ENCODE data around the gene MSANTD1. TPM values are rescaled to one million over a fixed set of nuclear protein-coding genes. Genes with fewer than 3 reads are reported as not detected.

MSANTD1 gene
- total RNA-seq, 1 experiment from 2014 or later, result 0.71 TPM

DNA sequence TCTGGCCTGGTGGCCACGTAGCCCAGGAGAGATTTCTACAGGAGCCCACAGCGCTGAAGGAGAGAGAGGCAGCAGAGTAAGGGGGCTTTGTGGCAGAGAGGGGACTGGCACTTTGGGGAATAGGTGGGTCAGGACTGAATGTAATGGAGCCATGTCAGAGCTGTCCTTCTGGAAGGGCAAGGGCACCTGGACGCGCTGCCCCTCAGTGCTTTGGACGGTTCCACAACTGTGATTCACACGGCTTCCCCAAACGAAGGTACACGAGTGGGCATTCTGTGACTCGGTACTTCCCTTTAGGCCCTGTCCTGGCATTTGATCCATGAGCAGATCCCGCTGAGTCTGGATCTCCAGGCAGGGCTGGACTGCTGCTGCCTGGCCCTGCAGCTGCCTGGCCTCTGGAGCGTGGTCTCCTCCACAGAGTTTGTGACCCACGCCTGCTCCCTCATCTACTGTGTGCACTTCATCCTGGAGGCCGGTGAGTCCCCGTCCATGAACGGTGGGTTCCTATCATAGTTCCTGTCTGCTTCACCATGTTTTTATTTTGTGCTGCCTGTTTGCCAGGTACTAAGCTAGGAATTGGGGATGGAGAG lies 35.2 kb upstream of the MSANTD1 start:
- Histone ChIP-seq H3K27me3 (ENCODE audit: insufficient read depth, low read length) (no peaks in the 10 kb centered on the region), H3K9me3 (ENCODE audit: control insufficient read depth in 1 of 2, insufficient read depth in 1 of 2, low read depth in 1 of 2, low read length in 2 of 2) (no peaks in the 10 kb centered on the region), H3K79me2 (ENCODE audit: insufficient read depth, low read length) (no peaks in the 10 kb centered on the region), H3K4me2 (ENCODE audit: low read length) (no peak overlapping the region), H3K9me2 (ENCODE audit: insufficient read depth) (no peaks in the 10 kb centered on the region), H3K36me3 (ENCODE audit: control insufficient read depth in 1 of 2, insufficient read depth in 2 of 2, low read length in 2 of 2) (peaks cover 12 to 28% of the 10 kb centered on the region in 2 experiments), H3K27ac (ENCODE audit: low read depth, low read length) (no peak overlapping the region), H3K4me1 (ENCODE audit: control insufficient read depth in 1 of 2, insufficient read depth in 2 of 2, low read length in 2 of 2) (no peaks in the 10 kb centered on the region), H3K9ac (ENCODE audit: low read length) (no peak overlapping the region), H4K20me1 (ENCODE audit: insufficient read depth) (no peaks in the 10 kb centered on the region), H2AFZ (ENCODE audit: low read depth, low read length, poor library complexity, severe bottlenecking) (no peak overlapping the region), H3K4me3 (replicated peaks in 1 of 2; ENCODE audit: low read depth in 1 of 2, low read length in 2 of 2) (no peak overlapping the region)
- TF ChIP-seq ZFX (IDR thresholded peaks at IDR 0.05), result no peak
- TF ChIP-seq YY1 (IDR thresholded peaks at IDR 0.05; ENCODE audit: extremely low read depth, insufficient replicate concordance, low read depth, low read length), result no peak
- TF ChIP-seq EZH2 (IDR thresholded peaks at IDR 0.05), result no peak
- no peak for TF ChIP-seq POLR2AphosphoS5 (IDR thresholded peaks at IDR 0.05; ENCODE audit: low read depth, low read length)
- TF ChIP-seq SIN3A (IDR thresholded peaks at IDR 0.05; ENCODE audit: low read depth), result no peak
- ChIA-PET RAD21 (ENCODE audit: low non-redundant PET in 1 of 2, low total read pairs in 2 of 2, uncharacterized antibody in 2 of 2, unreplicated experiment in 2 of 2) (no interaction called here), POLR2A (no interaction called here), CTCF (no interaction called here)
- DNase-seq (ENCODE audit: low read depth, low spot score) (no peak), ATAC-seq (no peak)
- intact Hi-C loops (cut with micrococcal nuclease), result no loop called here
- BruUV-seq (replicated peaks), result no TSS peak

DNA sequence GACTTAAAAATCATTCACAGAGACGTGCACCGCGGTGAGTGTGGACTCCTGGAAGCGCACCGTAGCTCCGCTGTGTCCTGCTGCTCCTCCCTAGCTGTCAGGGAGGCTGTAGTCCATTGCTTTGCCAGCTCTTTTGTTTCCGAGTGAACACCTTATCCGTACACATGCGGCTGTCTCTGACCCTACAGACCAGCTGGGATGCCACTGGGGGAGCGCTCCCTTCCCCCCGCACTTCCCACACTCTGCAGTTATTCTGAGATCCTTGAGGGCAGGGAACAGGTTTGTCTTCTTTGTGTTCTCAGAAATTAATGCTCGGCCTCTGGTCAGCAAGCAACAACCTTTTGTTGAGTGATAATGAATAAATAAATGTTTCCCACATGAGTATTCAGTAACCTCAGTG lies 33.7 kb upstream of the MSANTD1 start:
- ChIA-PET RAD21 (ENCODE audit: low non-redundant PET in 1 of 2, low total read pairs in 2 of 2, uncharacterized antibody in 2 of 2, unreplicated experiment in 2 of 2) (no interaction called here), POLR2A (no interaction called here), CTCF (no interaction called here)
- H3K4me3 ChIP-seq (replicated peaks in 1 of 2; ENCODE audit: low read depth in 1 of 2, low read length in 2 of 2), result no peak overlapping the region
- ATAC-seq (no peak), DNase-seq (ENCODE audit: low read depth, low spot score) (no peak)
- no TSS peak for BruUV-seq (replicated peaks)
- no peaks in the 10 kb centered on the region for H4K20me1 ChIP-seq (ENCODE audit: insufficient read depth)
- H3K79me2 ChIP-seq (ENCODE audit: insufficient read depth, low read length), result no peaks in the 10 kb centered on the region
- no peak overlapping the region for H3K9ac ChIP-seq (ENCODE audit: low read length)
- TF ChIP-seq, protein P1, sequence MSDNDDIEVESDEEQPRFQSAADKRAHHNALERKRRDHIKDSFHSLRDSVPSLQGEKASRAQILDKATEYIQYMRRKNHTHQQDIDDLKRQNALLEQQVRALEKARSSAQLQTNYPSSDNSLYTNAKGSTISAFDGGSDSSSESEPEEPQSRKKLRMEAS (IDR thresholded peaks at IDR 0.05), result no peak
- no peak for TF ChIP-seq ATF3 (IDR thresholded peaks at IDR 0.05)
- TF ChIP-seq EZH2 (IDR thresholded peaks at IDR 0.05), result no peak
- no peak for TF ChIP-seq EZH2phosphoT487 (IDR thresholded peaks at IDR 0.05; ENCODE audit: borderline replicate concordance)
- no peak for TF ChIP-seq ZFX (IDR thresholded peaks at IDR 0.05)
- no peak for TF ChIP-seq SP1 (IDR thresholded peaks at IDR 0.05; ENCODE audit: low read depth)
- H3K27ac ChIP-seq (ENCODE audit: low read depth, low read length), result no peak overlapping the region
- H3K4me2 ChIP-seq (ENCODE audit: low read length), result no peak overlapping the region
- H3K9me3 ChIP-seq (ENCODE audit: control insufficient read depth in 1 of 2, insufficient read depth in 1 of 2, low read depth in 1 of 2, low read length in 2 of 2), result no peaks in the 10 kb centered on the region
- no peaks in the 10 kb centered on the region for H3K9me2 ChIP-seq (ENCODE audit: insufficient read depth)
- H3K36me3 ChIP-seq (ENCODE audit: control insufficient read depth in 1 of 2, insufficient read depth in 2 of 2, low read length in 2 of 2), result peaks cover 12 to 24% of the 10 kb centered on the region in 2 experiments
- H2AFZ ChIP-seq (ENCODE audit: low read depth, low read length, poor library complexity, severe bottlenecking), result no peak overlapping the region
- no peaks in the 10 kb centered on the region for H3K27me3 ChIP-seq (ENCODE audit: insufficient read depth, low read length)
- no peaks in the 10 kb centered on the region for H3K4me1 ChIP-seq (ENCODE audit: control insufficient read depth in 1 of 2, insufficient read depth in 2 of 2, low read length in 2 of 2)
- intact Hi-C loops (cut with micrococcal nuclease), result no loop called here

Measured in HCT116 (cell line).